ENCODE results near the gene INF2.

DNA sequence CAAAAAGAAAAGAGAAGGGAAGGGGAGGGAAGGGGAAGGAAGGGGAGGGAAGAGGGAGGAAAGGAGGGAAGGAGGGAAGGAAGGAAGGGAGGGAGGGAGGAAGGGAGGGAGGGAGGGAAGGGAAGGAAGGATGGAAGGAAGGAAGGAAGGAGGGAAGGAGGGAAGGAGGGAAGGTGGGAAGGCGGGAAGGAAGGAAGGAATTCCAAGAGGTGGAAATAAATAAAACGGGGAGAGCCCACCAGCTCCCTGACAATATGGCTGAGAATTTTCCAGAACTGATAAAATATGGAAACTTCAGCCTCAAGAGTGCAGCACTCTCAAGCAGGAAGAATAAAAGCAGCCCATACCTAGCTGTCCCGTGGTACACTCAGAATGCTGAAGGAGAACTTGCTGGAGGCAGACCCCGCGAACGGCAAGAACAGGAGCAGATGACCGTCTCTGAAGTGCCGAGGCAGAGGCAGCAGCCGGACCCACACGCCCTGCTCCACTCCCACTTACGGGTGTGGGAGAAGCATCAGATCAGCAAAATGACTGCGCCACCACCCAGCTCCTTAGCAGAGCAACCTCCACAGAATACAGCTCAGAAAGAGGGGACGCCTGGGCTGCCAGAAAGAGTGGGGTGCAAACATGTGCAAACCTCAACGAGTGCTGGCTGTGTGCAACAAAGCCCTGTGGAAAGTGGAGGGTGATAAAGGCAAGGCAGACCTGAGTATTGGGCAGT, 34.1 kb upstream of the INF2 start:
- TF ChIP-seq ELF4 (IDR thresholded peaks at IDR 0.05): no peak
- no peak for TF ChIP-seq NFRKB (IDR thresholded peaks at IDR 0.05)
- TF ChIP-seq, protein P1, sequence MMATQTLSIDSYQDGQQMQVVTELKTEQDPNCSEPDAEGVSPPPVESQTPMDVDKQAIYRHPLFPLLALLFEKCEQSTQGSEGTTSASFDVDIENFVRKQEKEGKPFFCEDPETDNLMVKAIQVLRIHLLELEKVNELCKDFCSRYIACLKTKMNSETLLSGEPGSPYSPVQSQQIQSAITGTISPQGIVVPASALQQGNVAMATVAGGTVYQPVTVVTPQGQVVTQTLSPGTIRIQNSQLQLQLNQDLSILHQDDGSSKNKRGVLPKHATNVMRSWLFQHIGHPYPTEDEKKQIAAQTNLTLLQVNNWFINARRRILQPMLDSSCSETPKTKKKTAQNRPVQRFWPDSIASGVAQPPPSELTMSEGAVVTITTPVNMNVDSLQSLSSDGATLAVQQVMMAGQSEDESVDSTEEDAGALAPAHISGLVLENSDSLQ (IDR thresholded peaks at IDR 0.05): no peak
- no peak for TF ChIP-seq SP1 (IDR thresholded peaks at IDR 0.05)
- TF ChIP-seq LEF1 (IDR thresholded peaks at IDR 0.05; ENCODE audit: borderline replicate concordance): no peak
- no peak for TF ChIP-seq FOXM1 (IDR thresholded peaks at IDR 0.05; ENCODE audit: borderline replicate concordance)
- TF ChIP-seq FOXA1 (IDR thresholded peaks at IDR 0.05): no peak
- TF ChIP-seq SUZ12 (IDR thresholded peaks at IDR 0.05): no peak
- no peak for TF ChIP-seq ARNT (IDR thresholded peaks at IDR 0.05)
- no peak for TF ChIP-seq FOXK2 (IDR thresholded peaks at IDR 0.05)
- TF ChIP-seq TARDBP (IDR thresholded peaks at IDR 0.05): no peak
- TF ChIP-seq HDGF (IDR thresholded peaks at IDR 0.05; ENCODE audit: borderline replicate concordance): no peak
- no peak for TF ChIP-seq ZNF384 (IDR thresholded peaks at IDR 0.05)

Data from HEK293T (cell line).